Measurements from ENCODE around the gene CNTNAP2.

- no peak for TF ChIP-seq CTCF (conservative IDR thresholded peaks at IDR 0.05 in 1 of 2, IDR thresholded peaks at IDR 0.05 in 1 of 2; ENCODE audit: low read depth in 1 of 2, low read length in 2 of 2)
- TF ChIP-seq EZH2 (IDR thresholded peaks at IDR 0.05; ENCODE audit: low read length, missing control alignments), result no peak
Measured at GRCh38 chr7:148174376-148174775, 2057.8 kb downstream of the CNTNAP2 start.

All from fibroblast of lung (primary cell).